ENCODE results near the gene SNORC.

GRCh38 chr2:232831496-232831895, 38.6 kb upstream of the SNORC start:
- no peak for TF ChIP-seq CTCF (IDR thresholded peaks at IDR 0.05)
- no peak for TF ChIP-seq POLR2A (IDR thresholded peaks at IDR 0.05)

Measured in right lobe of liver (tissue), 4 donors.